Measurements from ENCODE around the gene CCM2L.

- no peak for TF ChIP-seq CTCF (IDR thresholded peaks at IDR 0.05; ENCODE audit: borderline replicate concordance, extremely low read depth, low read length, poor library complexity, severe bottlenecking)
- TF ChIP-seq EZH2 (IDR thresholded peaks at IDR 0.05; ENCODE audit: borderline replicate concordance, low read depth, low read length, severe bottlenecking): no peak
These were observed 61.3 kb downstream of the CCM2L start for GRCh38 chr20:32071395-32072167.
